ENCODE results near the gene RFX1. TPM values are rescaled to one million over a fixed set of nuclear protein-coding genes. Genes with fewer than 3 reads are reported as not detected.

The RFX1 gene
- total RNA-seq, 4 donors from 2014 or later = 2.9 to 8.9 (median 4.5) TPM

DNA sequence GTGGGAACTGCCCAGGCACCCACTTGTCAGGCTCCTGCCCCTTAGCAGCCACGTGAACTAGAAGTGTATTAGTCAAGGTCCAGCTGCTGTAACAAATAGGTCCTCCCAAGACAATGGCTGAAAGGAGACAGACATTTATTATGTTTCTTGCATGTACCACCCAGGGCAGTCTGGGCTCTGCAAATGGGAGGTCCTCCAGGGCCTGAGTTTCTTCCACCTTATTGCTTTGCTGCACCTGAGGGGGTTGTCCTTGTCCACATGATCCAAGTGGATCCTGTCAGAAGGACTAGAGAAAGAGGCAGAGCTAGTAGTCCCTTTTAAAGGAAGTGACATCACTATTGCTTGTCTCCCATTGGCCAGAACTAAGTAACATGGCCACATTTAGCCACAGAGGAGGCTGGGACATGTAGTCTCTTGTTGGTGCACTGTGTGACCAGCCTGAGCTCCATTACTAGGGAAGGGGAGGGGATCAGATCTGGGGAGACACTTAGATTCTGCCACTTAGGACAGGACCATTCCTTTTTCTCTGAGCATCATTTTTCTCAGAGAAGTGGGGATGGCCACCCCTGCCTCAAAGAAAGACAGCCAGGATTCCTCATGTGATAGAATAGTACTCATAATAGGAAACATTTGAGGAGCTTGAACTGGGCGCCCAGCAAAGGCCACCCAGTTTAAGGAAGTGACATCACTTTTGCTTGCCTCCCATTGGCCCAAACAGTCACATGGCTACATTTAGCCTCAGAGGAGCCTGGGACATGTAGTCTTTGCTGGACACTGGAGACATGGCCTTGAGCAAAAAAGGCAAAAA lies 85.0 kb downstream of the RFX1 start:
- DNase-seq (ENCODE audit: extremely low spot score) = no peak
- WGBS = 86% methylated on average over 1 of the region's 2 CpGs
- peaks cover 47 to 96% (median 88%) of the 10 kb centered on the region in 4 donors for H3K36me3 ChIP-seq
- H3K27me3 ChIP-seq = no peaks in the 10 kb centered on the region
- TF ChIP-seq POLR2A (IDR thresholded peaks at IDR 0.05; ENCODE audit: low read depth) (no peak), POLR2AphosphoS5 (IDR thresholded peaks at IDR 0.05) (no peak), EP300 (IDR thresholded peaks at IDR 0.05) (no peak)
- TF ChIP-seq, protein P1, sequence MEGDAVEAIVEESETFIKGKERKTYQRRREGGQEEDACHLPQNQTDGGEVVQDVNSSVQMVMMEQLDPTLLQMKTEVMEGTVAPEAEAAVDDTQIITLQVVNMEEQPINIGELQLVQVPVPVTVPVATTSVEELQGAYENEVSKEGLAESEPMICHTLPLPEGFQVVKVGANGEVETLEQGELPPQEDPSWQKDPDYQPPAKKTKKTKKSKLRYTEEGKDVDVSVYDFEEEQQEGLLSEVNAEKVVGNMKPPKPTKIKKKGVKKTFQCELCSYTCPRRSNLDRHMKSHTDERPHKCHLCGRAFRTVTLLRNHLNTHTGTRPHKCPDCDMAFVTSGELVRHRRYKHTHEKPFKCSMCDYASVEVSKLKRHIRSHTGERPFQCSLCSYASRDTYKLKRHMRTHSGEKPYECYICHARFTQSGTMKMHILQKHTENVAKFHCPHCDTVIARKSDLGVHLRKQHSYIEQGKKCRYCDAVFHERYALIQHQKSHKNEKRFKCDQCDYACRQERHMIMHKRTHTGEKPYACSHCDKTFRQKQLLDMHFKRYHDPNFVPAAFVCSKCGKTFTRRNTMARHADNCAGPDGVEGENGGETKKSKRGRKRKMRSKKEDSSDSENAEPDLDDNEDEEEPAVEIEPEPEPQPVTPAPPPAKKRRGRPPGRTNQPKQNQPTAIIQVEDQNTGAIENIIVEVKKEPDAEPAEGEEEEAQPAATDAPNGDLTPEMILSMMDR (IDR thresholded peaks at IDR 0.05) = no peak
- H3K27ac ChIP-seq (replicated peaks in 1 of 4) = no peak overlapping the region
- peaks cover 0 to 5% (median 2%) of the 10 kb centered on the region in 4 donors for H3K9me3 ChIP-seq
- no peaks in the 10 kb centered on the region for H3K4me1 ChIP-seq
- H3K4me3 ChIP-seq = no peak overlapping the region
- intact Hi-C loops (cut with DNase I) = no loop called here

DNA sequence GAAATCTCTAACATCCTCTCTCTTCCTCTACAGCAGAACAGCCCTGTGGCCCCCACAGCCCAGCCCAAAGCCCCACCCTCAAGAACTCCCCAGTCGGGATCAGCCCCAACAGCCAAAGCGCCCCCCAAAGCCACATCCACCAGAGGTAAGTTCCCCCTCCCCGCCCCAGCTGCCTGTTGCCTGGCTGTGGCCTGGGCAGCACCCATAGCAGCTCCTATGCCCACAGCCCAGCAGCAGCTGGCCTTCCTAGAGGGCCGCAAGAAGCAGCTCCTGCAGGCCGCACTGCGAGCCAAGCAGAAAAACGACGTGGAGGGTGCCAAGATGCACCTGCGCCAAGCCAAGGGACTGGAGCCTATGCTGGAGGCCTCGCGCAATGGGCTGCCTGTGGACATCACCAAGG lies 85.6 kb downstream of the RFX1 start:
- TF ChIP-seq, protein P1 (IDR thresholded peaks at IDR 0.05) = no peak
- TF ChIP-seq POLR2A (IDR thresholded peaks at IDR 0.05; ENCODE audit: low read depth) = no peak
- TF ChIP-seq POLR2AphosphoS5 (IDR thresholded peaks at IDR 0.05) = no peak
- TF ChIP-seq EP300 (IDR thresholded peaks at IDR 0.05) = no peak
- intact Hi-C loops (cut with DNase I) = no loop called here
- DNase-seq (ENCODE audit: extremely low spot score) = no peak
- H3K4me3 ChIP-seq = no peak overlapping the region
- peaks cover 0 to 5% (median 2%) of the 10 kb centered on the region in 4 donors for H3K9me3 ChIP-seq
- WGBS = 98% methylated on average over 11 of the region's 11 CpGs
- no peak overlapping the region for H3K27ac ChIP-seq (replicated peaks in 1 of 4)
- H3K4me1 ChIP-seq = no peaks in the 10 kb centered on the region
- H3K36me3 ChIP-seq = peaks cover 52 to 99% (median 90%) of the 10 kb centered on the region in 4 donors
- no peaks in the 10 kb centered on the region for H3K27me3 ChIP-seq

GRCh38 chr19:13918726-13919411 lies 87.3 kb downstream of the RFX1 start:
- Histone ChIP-seq H3K4me3 (no peak overlapping the region), H3K36me3 (peaks cover 63 to 99% (median 91%) of the 10 kb centered on the region in 4 donors), H3K4me1 (no peaks in the 10 kb centered on the region), H3K27ac (replicated peaks in 1 of 4) (no peak overlapping the region), H3K9me3 (peaks cover 0 to 5% (median 2%) of the 10 kb centered on the region in 4 donors), H3K27me3 (no peaks in the 10 kb centered on the region)
- 87% methylated on average over 12 of the region's 34 CpGs for WGBS
- no peak for DNase-seq (ENCODE audit: extremely low spot score)
- intact Hi-C loops (cut with DNase I) = no loop called here
- TF ChIP-seq EP300 (IDR thresholded peaks at IDR 0.05) (no peak), POLR2A (IDR thresholded peaks at IDR 0.05; ENCODE audit: low read depth) (no peak), POLR2AphosphoS5 (IDR thresholded peaks at IDR 0.05) (no peak)
- TF ChIP-seq, protein P1 (IDR thresholded peaks at IDR 0.05) = no peak

DNA sequence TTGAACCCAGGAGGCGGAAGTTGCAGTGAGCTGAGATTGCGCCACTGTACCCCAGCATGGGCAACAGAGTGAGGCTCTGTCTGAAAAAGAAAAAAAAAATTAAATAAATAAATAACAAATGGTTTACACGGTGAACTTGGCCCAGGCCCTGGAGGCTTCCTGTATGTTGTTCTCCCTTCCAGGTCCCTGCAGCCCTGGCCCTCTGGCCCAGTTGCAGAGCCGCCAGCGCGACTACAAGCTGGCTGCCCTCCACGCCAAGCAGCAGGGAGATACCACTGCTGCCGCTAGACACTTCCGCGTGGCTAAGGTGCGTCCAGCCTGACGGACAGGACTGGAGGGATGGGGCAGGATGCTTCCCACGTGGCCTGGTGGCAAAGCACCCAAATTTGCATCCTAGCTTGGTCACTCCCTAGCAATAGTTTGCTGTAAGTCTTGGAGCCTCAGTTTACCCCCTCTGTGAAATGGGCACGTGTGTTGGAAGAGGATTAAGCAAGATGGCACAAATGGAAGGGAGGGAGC lies 88.2 kb downstream of the RFX1 start:
- Histone ChIP-seq H3K36me3 (peaks cover 61 to 99% (median 91%) of the 10 kb centered on the region in 4 donors), H3K4me3 (no peak overlapping the region), H3K27ac (replicated peaks in 1 of 4) (no peak overlapping the region), H3K27me3 (no peaks in the 10 kb centered on the region), H3K9me3 (peaks cover 0 to 5% (median 2%) of the 10 kb centered on the region in 4 donors), H3K4me1 (no peaks in the 10 kb centered on the region)
- intact Hi-C loops (cut with DNase I) = no loop called here
- WGBS = 79% methylated on average over 12 of the region's 14 CpGs
- no peak for DNase-seq (ENCODE audit: extremely low spot score)
- TF ChIP-seq POLR2AphosphoS5 (IDR thresholded peaks at IDR 0.05) (peak in 1 of 2 donors; percentile 6), POLR2A (IDR thresholded peaks at IDR 0.05; ENCODE audit: low read depth) (no peak), EP300 (IDR thresholded peaks at IDR 0.05) (no peak)
- TF ChIP-seq, protein P1 (IDR thresholded peaks at IDR 0.05) = no peak

Data from esophagus muscularis mucosa (tissue), 4 donors.